Endothelial cell of umbilical vein (primary cell): ENCODE data around the gene BLNK.

Experiments
- POLR2A ChIP-seq: IDR thresholded peaks from 2 replicates; pipeline ENCODE4 v1.6.1; 2012; ENCODE audit warnings: low read depth, mild to moderate bottlenecking, control low read depth, low read length
- TF ChIP-seq, protein P1 (sequence below), 2 donors: IDR thresholded peaks; 1 replicate in 1 of 2; 2 replicates in 1 of 2; pipeline ENCODE4 v1.5.1; 2011; ENCODE audit warnings: low read length in 2 of 2, mild to moderate bottlenecking in 2 of 2, moderate library complexity in 2 of 2, control low read depth in 1 of 2, inconsistent platforms in 1 of 2, low read depth in 1 of 2; ENCODE audit not compliant: insufficient read depth in 1 of 2; ENCODE audit errors: extremely low read depth in 1 of 2
- TF ChIP-seq, protein P2 (sequence below): IDR thresholded peaks from 2 replicates; pipeline ENCODE4 v1.6.1; 2011; ENCODE audit not compliant: insufficient read depth, insufficient read length

DNA sequence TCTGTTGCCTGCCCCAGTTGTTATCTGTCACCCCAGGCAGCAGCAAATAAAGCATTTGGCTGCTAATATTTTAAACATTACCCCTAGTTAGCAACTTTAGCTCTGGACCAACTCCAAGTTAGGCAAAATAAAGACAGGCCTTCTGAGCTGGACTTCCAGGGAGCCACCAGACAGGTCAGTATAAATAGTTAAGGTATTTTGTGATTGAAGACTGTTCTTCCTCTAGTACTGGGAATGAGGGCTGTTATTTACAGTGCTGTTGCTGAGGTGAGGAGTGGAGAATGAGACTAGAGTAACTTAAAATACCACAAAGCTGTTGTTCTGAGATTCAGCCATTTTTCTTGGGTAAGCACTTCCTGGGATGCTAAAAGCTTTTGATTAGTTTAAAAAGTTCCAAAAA, 101.1 kb downstream of the BLNK start:
- TF ChIP-seq, protein P1, sequence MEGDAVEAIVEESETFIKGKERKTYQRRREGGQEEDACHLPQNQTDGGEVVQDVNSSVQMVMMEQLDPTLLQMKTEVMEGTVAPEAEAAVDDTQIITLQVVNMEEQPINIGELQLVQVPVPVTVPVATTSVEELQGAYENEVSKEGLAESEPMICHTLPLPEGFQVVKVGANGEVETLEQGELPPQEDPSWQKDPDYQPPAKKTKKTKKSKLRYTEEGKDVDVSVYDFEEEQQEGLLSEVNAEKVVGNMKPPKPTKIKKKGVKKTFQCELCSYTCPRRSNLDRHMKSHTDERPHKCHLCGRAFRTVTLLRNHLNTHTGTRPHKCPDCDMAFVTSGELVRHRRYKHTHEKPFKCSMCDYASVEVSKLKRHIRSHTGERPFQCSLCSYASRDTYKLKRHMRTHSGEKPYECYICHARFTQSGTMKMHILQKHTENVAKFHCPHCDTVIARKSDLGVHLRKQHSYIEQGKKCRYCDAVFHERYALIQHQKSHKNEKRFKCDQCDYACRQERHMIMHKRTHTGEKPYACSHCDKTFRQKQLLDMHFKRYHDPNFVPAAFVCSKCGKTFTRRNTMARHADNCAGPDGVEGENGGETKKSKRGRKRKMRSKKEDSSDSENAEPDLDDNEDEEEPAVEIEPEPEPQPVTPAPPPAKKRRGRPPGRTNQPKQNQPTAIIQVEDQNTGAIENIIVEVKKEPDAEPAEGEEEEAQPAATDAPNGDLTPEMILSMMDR (IDR thresholded peaks at IDR 0.05; ENCODE audit: extremely low read depth in 1 of 2, insufficient read depth in 1 of 2, low read depth in 1 of 2, low read length in 2 of 2), result no peak
- TF ChIP-seq POLR2A, result no peak
- TF ChIP-seq, protein P2, sequence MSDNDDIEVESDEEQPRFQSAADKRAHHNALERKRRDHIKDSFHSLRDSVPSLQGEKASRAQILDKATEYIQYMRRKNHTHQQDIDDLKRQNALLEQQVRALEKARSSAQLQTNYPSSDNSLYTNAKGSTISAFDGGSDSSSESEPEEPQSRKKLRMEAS, result no peak
